Osteocyte (in vitro differentiated cells): ENCODE results near the gene CRMP1. TPM values are rescaled to one million over a fixed set of nuclear protein-coding genes. Genes with fewer than 3 reads are reported as not detected.

ENCODE experiments used
- DNase-seq: peaks from one replicate; pipeline ENCODE4 v3.0.0; 2021; ENCODE audit warnings: mixed read lengths; ENCODE audit not compliant: unreplicated experiment; ENCODE audit errors: extremely low spot score
- H3K27ac Mint-ChIP-seq: one replicate; pipeline ENCODE4 v1.8.0; 2021; ENCODE audit warnings: mild to moderate bottlenecking, mixed read lengths; ENCODE audit not compliant: unreplicated experiment
- H3K27me3 Mint-ChIP-seq: one replicate; pipeline ENCODE4 v1.8.0; 2021; ENCODE audit warnings: mixed read lengths; ENCODE audit not compliant: unreplicated experiment
- H3K36me3 Mint-ChIP-seq: one replicate; pipeline ENCODE4 v1.8.0; 2021; ENCODE audit warnings: mixed read lengths; ENCODE audit not compliant: unreplicated experiment
- H3K4me1 Mint-ChIP-seq: one replicate; pipeline ENCODE4 v1.8.0; 2021; ENCODE audit warnings: mixed read lengths; ENCODE audit not compliant: unreplicated experiment
- H3K4me3 Mint-ChIP-seq: one replicate; pipeline ENCODE4 v1.8.0; 2021; ENCODE audit warnings: mild to moderate bottlenecking, moderate library complexity, mixed read lengths; ENCODE audit not compliant: unreplicated experiment
- H3K9me3 Mint-ChIP-seq: one replicate; pipeline ENCODE4 v1.8.0; 2021; ENCODE audit warnings: mixed read lengths; ENCODE audit not compliant: unreplicated experiment
- total RNA-seq: library from RNA; stranded (reverse); gene quantifications from 2 replicates; pipeline ENCODE4 v1.2.1, GENCODE V29; 2021
- TF ChIP-seq, protein P1 (sequence below): fragments of 200-600 bp; sonication (generic); IDR thresholded peaks from 2 replicates; pipeline ENCODE4 v1.5.0; 2021; ENCODE audit warnings: antibody characterized with exemption, mild to moderate bottlenecking, moderate library complexity

CRMP1 gene
- total RNA-seq, 1 donor from 2014 or later: 24.5 TPM

DNA sequence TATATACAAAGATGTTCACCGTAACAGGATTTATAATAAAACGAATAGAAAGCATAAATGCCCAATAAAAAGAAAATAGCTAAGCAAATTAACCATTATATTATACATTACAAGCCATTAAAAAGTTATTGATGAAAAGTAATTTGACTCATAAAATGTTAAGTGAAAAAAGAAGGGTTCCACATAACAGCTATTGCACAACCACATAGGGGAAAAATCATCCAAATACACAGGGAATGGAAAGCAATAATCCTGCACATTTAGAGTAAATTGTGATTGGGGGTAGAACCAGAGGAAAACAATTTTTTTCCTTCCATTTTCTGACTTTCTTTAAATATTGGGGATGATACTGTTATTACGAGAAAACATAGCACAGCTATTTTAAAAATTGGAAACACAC, 38.0 kb downstream of the CRMP1 start:
- H3K4me1 Mint-ChIP-seq: no peaks in the 10 kb centered on the region

DNA sequence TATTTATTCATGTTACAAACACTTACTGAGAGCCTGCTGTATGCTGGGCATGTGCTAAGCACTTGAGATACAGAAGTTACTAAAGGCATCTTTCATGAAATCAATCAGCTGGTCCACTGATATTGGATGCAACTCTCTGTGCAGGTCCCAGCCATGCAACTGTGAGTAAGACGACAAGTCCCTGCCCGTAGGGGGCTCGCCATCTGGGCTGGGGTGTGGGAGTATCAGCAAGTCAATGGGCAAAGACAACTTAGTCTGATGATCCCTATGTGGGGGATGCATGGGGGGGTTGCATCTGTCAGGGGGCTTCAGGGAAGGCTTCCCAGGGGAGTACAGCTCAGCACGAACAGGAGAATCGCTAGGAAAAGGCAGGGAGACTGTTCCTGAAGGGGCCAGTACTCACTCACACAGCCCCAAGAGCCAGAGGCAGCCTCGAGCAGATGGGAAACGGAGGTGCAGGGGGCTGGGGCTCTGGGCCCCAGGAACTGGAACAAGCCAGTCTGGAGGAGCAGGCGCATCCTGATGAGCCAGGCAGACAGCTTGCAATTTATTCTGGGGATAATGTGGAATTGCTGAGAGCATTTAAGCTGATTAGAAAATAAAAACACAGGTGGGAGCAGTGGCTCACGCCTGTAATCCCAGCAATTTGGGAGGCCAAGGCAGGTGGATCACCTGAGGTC, 40.2 kb downstream of the CRMP1 start:
- Mint-ChIP-seq H3K4me1 (no peaks in the 10 kb centered on the region), H3K27me3 (no peaks in the 10 kb centered on the region), H3K27ac (no peak overlapping the region), H3K36me3 (peaks cover 11% of the 10 kb centered on the region), H3K4me3 (no peak overlapping the region), H3K9me3 (no peaks in the 10 kb centered on the region)
- TF ChIP-seq, protein P1, sequence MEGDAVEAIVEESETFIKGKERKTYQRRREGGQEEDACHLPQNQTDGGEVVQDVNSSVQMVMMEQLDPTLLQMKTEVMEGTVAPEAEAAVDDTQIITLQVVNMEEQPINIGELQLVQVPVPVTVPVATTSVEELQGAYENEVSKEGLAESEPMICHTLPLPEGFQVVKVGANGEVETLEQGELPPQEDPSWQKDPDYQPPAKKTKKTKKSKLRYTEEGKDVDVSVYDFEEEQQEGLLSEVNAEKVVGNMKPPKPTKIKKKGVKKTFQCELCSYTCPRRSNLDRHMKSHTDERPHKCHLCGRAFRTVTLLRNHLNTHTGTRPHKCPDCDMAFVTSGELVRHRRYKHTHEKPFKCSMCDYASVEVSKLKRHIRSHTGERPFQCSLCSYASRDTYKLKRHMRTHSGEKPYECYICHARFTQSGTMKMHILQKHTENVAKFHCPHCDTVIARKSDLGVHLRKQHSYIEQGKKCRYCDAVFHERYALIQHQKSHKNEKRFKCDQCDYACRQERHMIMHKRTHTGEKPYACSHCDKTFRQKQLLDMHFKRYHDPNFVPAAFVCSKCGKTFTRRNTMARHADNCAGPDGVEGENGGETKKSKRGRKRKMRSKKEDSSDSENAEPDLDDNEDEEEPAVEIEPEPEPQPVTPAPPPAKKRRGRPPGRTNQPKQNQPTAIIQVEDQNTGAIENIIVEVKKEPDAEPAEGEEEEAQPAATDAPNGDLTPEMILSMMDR: no peak
- DNase-seq: no peak

More for the DNA sequence above, 38.0 kb downstream of the CRMP1 start:
- no peak overlapping the region for H3K27ac Mint-ChIP-seq
- H3K9me3 Mint-ChIP-seq: no peaks in the 10 kb centered on the region
- TF ChIP-seq, protein P1: no peak
- H3K4me3 Mint-ChIP-seq: no peak overlapping the region
- no peaks in the 10 kb centered on the region for H3K36me3 Mint-ChIP-seq
- no peak for DNase-seq
- H3K27me3 Mint-ChIP-seq: no peaks in the 10 kb centered on the region

DNA sequence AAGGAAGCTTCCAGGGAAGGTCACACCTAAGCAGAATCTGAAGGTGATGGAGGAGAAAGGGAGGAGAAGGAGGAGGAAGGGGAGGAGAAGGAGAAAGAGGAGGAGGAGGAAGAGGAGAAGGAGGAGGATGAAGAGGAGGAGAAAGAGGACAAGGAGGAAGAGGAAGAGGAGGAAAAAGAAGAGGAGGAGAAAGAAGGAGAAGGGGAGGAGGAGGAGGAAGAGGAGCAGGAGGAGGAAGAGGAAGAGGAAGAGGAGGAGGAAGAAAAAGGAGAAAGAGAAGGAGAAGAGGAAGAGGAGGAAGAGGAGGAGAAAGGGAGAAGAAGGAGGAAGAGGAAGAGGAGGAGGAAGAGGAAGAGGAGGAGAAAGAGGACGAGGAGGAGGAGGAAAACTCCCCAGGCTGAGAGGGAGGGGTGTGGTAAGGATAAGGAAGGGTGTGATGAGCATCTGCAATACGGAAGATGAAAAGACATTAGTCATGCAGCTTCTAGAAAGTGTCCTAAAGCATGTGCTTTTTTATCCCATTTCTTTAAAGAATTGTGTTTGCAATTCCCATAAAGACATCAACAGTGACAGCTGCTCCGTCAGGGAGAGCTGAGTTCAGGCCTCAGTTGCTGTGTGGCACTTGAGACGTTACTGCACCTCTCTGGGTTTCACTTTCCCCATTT, 41.1 kb downstream of the CRMP1 start:
- TF ChIP-seq, protein P1: no peak
- H3K36me3 Mint-ChIP-seq: peaks cover 11% of the 10 kb centered on the region
- no peak for DNase-seq
- H3K4me1 Mint-ChIP-seq: no peaks in the 10 kb centered on the region
- H3K4me3 Mint-ChIP-seq: no peak overlapping the region
- no peaks in the 10 kb centered on the region for H3K9me3 Mint-ChIP-seq
- H3K27me3 Mint-ChIP-seq: no peaks in the 10 kb centered on the region
- H3K27ac Mint-ChIP-seq: no peak overlapping the region

DNA sequence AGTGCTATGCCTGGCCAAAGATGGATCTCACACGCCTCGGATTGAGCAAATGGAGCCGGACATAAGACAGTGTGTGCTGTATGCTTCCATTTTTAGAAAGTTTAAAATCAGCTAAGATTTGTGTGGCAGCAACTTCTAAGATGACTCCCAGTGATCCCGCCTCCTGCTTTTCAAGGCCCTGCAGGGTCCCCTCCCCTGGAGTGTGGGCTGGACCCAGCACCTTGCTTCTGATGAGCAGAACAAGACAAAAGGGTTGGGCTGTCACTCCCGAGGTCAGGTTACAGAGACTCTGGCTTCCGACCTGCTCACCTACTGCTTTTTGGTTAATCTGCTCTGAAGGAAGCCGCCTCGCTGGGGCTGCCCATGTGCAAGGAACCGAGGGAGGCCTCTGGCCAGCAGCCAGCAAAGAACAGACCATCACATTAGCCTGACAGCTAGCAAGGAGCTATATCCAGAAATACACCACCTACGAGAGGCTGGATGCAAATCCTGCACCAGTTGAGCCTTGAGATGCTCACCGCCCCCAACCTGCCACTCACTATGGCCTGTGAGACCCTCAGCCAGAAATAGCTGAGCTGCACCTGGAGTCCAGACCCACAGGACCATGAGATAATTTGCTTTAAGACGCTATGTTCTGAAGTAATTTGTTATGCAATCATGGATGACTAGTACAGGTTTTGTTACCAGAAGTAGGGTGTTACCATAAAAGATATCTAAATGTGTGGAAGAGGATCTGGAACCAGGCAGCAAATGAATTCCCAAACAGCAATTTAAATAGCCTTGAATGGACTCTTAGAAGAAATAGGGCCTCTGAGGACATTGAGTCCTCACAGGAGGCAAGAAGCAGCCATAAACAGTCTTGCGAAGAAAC, 47.6 kb downstream of the CRMP1 start:
- DNase-seq: no peak
- Mint-ChIP-seq H3K4me3 (no peak overlapping the region), H3K27me3 (no peaks in the 10 kb centered on the region), H3K9me3 (no peaks in the 10 kb centered on the region), H3K27ac (no peak overlapping the region), H3K4me1 (no peaks in the 10 kb centered on the region), H3K36me3 (peaks cover 19% of the 10 kb centered on the region)
- TF ChIP-seq, protein P1: no peak
